Trophoblast cell (in vitro differentiated cells and primary cell): Measurements from ENCODE around the gene CELF1.
"Not testable (repeated sequence)": the region's sequence is repeated elsewhere in the genome, so short reads cannot be mapped to it uniquely, and the experiment has no call there.

Source experiments
- DNase-seq, 2 donors: peaks; one replicate each; pipeline ENCODE4 v3.0.0-alpha.2; 2016
- H2AFZ ChIP-seq: 2 replicates; pipeline ENCODE4 v1.6.1; 2013; ENCODE audit warnings: low read length, moderate library complexity, mild to moderate bottlenecking; ENCODE audit not compliant: insufficient read depth, poor library complexity
- H2AK5ac ChIP-seq: 2 replicates; pipeline ENCODE4 v1.6.1; 2013; ENCODE audit warnings: mild to moderate bottlenecking, low read length
- H2BK120ac ChIP-seq: 2 replicates; pipeline ENCODE4 v1.6.1; 2013; ENCODE audit warnings: low read length, mild to moderate bottlenecking, moderate library complexity; ENCODE audit not compliant: insufficient read depth, poor library complexity
- H2BK12ac ChIP-seq: 2 replicates; pipeline ENCODE4 v1.6.1; 2013; ENCODE audit warnings: mild to moderate bottlenecking, low read length, moderate library complexity
- H2BK5ac ChIP-seq: 2 replicates; pipeline ENCODE4 v1.6.1; 2013; ENCODE audit warnings: low read length, low read depth, moderate library complexity, mild to moderate bottlenecking; ENCODE audit not compliant: poor library complexity
- H3K14ac ChIP-seq: 2 replicates; pipeline ENCODE4 v1.6.1; 2013; ENCODE audit warnings: mild to moderate bottlenecking, low read length
- H3K18ac ChIP-seq: 2 replicates; pipeline ENCODE4 v1.6.1; 2013; ENCODE audit warnings: mild to moderate bottlenecking, low read length
- H3K23ac ChIP-seq: 2 replicates; pipeline ENCODE4 v1.6.1; 2013; ENCODE audit warnings: low read length
- H3K27ac ChIP-seq: 2 replicates; pipeline ENCODE4 v1.5.1; 2013; ENCODE audit warnings: low read depth, mild to moderate bottlenecking, inconsistent platforms, low read length, moderate library complexity
- H3K27me3 ChIP-seq: 2 replicates; pipeline ENCODE4 v1.6.1; 2013; ENCODE audit warnings: inconsistent platforms, mild to moderate bottlenecking, low read length, moderate library complexity; ENCODE audit not compliant: insufficient read depth
- H3K36me3 ChIP-seq, 2 experiments: 1 replicate in 1 of 2; 2 replicates in 1 of 2; pipeline ENCODE4 v1.6.1; 2013; ENCODE audit warnings: low read length in 2 of 2, mild to moderate bottlenecking in 2 of 2, moderate library complexity in 1 of 2; ENCODE audit not compliant: insufficient read depth in 2 of 2, control insufficient read depth in 1 of 2
- H3K4ac ChIP-seq: 2 replicates; pipeline ENCODE4 v1.6.1; 2013; ENCODE audit warnings: low read depth, mild to moderate bottlenecking, low read length, moderate library complexity
- H3K4me1 ChIP-seq, 2 experiments: 1 replicate in 1 of 2; 2 replicates in 1 of 2; pipeline ENCODE4 v1.6.1; 2013; ENCODE audit warnings: low read length in 2 of 2, mild to moderate bottlenecking in 2 of 2, moderate library complexity in 1 of 2; ENCODE audit not compliant: insufficient read depth in 2 of 2, control insufficient read depth in 1 of 2
- H3K4me2 ChIP-seq: 2 replicates; pipeline ENCODE4 v1.6.1; 2013; ENCODE audit warnings: inconsistent platforms, mild to moderate bottlenecking, low read length, moderate library complexity
- H3K4me3 ChIP-seq: 2 replicates; pipeline ENCODE4 v1.5.1; 2013; ENCODE audit warnings: mild to moderate bottlenecking, low read depth, low read length, inconsistent platforms
- H3K79me1 ChIP-seq: one replicate; pipeline ENCODE4 v1.6.1; 2013; ENCODE audit warnings: low read length
- H3K79me2 ChIP-seq: 2 replicates; pipeline ENCODE4 v1.6.1; 2013; ENCODE audit warnings: low read length, mild to moderate bottlenecking; ENCODE audit not compliant: control insufficient read depth, insufficient read depth, poor library complexity
- H3K9ac ChIP-seq: 2 replicates; pipeline ENCODE4 v1.6.1; 2013; ENCODE audit warnings: mild to moderate bottlenecking, low read length
- H3K9me3 ChIP-seq: 2 replicates; pipeline ENCODE4 v1.6.1; 2013; ENCODE audit warnings: low read depth, mild to moderate bottlenecking, control low read depth, inconsistent platforms, low read length; ENCODE audit not compliant: insufficient read depth
- H4K12ac ChIP-seq: 2 replicates; pipeline ENCODE4 v1.6.1; 2013; ENCODE audit warnings: low read depth, mild to moderate bottlenecking, low read length, moderate library complexity
- H4K8ac ChIP-seq: 2 replicates; pipeline ENCODE4 v1.6.1; 2013; ENCODE audit warnings: low read depth, mild to moderate bottlenecking, low read length, moderate library complexity
- H4K91ac ChIP-seq: one replicate; pipeline ENCODE4 v1.6.1; 2013; ENCODE audit warnings: low read depth, mild to moderate bottlenecking, low read length, moderate library complexity
- WGBS: extraction: QIAGEN DNeasy Blood & Tissue Kit; methylation state at CpG from one replicate; pipeline ENCODE4 v1.1.7; 2013; ENCODE audit warnings: missing lambda C conversion rate; ENCODE audit not compliant: insufficient read length, insufficient coverage; ENCODE audit errors: extremely low coverage; 5-methylcytosine and 5-hydroxymethylcytosine counted together

Gene CELF1

GRCh38 chr11:47566149-47566698 is 13.3 kb upstream of the CELF1 start:
- H3K9me3 ChIP-seq, result no peaks in the 10 kb centered on the region
- H4K8ac ChIP-seq, result peak overlapping the region; percentile 88
- H3K18ac ChIP-seq, result peak overlapping the region; percentile 92
- peaks cover 11% of the 10 kb centered on the region for H3K79me1 ChIP-seq
- H2BK12ac ChIP-seq, result no peak overlapping the region
- H2BK120ac ChIP-seq, result peak overlapping the region; percentile 12
- H3K23ac ChIP-seq, result no peak overlapping the region
- H3K36me3 ChIP-seq, result peaks cover 5 to 12% of the 10 kb centered on the region in 2 experiments
- no CpG with 5 or more reads among the region's 17 CpGs for WGBS
- peak overlapping the region; percentile 87 for H3K4me3 ChIP-seq
- H3K4ac ChIP-seq, result peak overlapping the region; percentile 77
- H2AFZ ChIP-seq, result no peak overlapping the region
- no peak overlapping the region for H2AK5ac ChIP-seq
- H3K9ac ChIP-seq, result peak overlapping the region; percentile 81
- H4K12ac ChIP-seq, result peak overlapping the region; percentile 73
- H2BK5ac ChIP-seq, result no peak overlapping the region
- H3K14ac ChIP-seq, result peak overlapping the region; percentile 73
- no peaks in the 10 kb centered on the region for H3K27me3 ChIP-seq
- H3K79me2 ChIP-seq, result peaks cover 12% of the 10 kb centered on the region
- H3K4me1 ChIP-seq, result peaks cover 0 to 4% of the 10 kb centered on the region in 2 experiments
- peak; percentile 32 to 55 for DNase-seq
- no peak overlapping the region for H3K27ac ChIP-seq
- peak overlapping the region; percentile 90 for H3K4me2 ChIP-seq
- peak overlapping the region; percentile 62 for H4K91ac ChIP-seq

GRCh38 chr11:47565340-47566148 is 12.6 kb upstream of the CELF1 start, which contains the start of gene PTPMT1:
TSS of gene PTPMT1 (plus strand) at chr11:47565599. CDS start at chr11:47565623, 24 bp downstream.
- Histone ChIP-seq H3K18ac (peak within 1 kb of the TSS; percentile 92), H2AK5ac (peak within 1 kb of the TSS; percentile 84), H4K91ac (peak within 1 kb of the TSS; percentile 89), H4K12ac (peak within 1 kb of the TSS; percentile 92), H2BK5ac (peak within 1 kb of the TSS; percentile 13), H2AFZ (peak within 1 kb of the TSS; percentile 82), H3K4me1 (peaks cover 0 to 4% of the 10 kb centered on the region in 2 experiments), H3K79me1 (peaks cover 11% of the 10 kb centered on the region), H3K4me2 (peak within 1 kb of the TSS; percentile 90), H3K36me3 (peaks cover 5 to 8% of the 10 kb centered on the region in 2 experiments), H3K4me3 (peak within 1 kb of the TSS; percentile 87), H2BK120ac (peak within 1 kb of the TSS; percentile 75), H3K4ac (peak within 1 kb of the TSS; percentile 77), H3K14ac (peak within 1 kb of the TSS; percentile 75), H3K27me3 (no peaks in the 10 kb centered on the region), H3K9ac (peak within 1 kb of the TSS; percentile 86), H3K27ac (peak within 1 kb of the TSS; percentile 14), H3K23ac (no peak within 1 kb of the TSS), H2BK12ac (no peak within 1 kb of the TSS), H4K8ac (peak within 1 kb of the TSS; percentile 91), H3K9me3 (no peaks in the 10 kb centered on the region), H3K79me2 (peaks cover 12% of the 10 kb centered on the region)
- no CpG with 5 or more reads among the region's 86 CpGs for WGBS
- peak; percentile 44 to 70 for DNase-seq

- Histone ChIP-seq H2AK5ac (peak overlapping the region; percentile 84), H2BK120ac (peak overlapping the region; percentile 53), H3K23ac (no peak overlapping the region), H3K36me3 (peaks cover 4 to 5% of the 10 kb centered on the region in 2 experiments), H3K4me3 (peak overlapping the region; percentile 87), H3K4me2 (peak overlapping the region; percentile 90), H3K14ac (peak overlapping the region; percentile 75), H2BK5ac (peak overlapping the region; percentile 1), H3K18ac (peak overlapping the region; percentile 71), H4K8ac (peak overlapping the region; percentile 91), H3K4ac (peak overlapping the region; percentile 68), H3K79me2 (peaks cover 12% of the 10 kb centered on the region), H3K4me1 (peaks cover 0 to 4% of the 10 kb centered on the region in 2 experiments), H3K9ac (peak overlapping the region; percentile 86), H2AFZ (peak overlapping the region; percentile 82), H3K27ac (no peak overlapping the region), H3K27me3 (no peaks in the 10 kb centered on the region), H3K79me1 (peaks cover 11% of the 10 kb centered on the region), H3K9me3 (no peaks in the 10 kb centered on the region), H2BK12ac (no peak overlapping the region), H4K91ac (peak overlapping the region; percentile 89), H4K12ac (peak overlapping the region; percentile 92)
- no CpG with 5 or more reads among the region's 11 CpGs for WGBS
- no peak for DNase-seq
Observed at GRCh38 chr11:47564933-47565339, 12.0 kb upstream of the CELF1 start.

GRCh38 chr11:47564366-47564765 is 11.4 kb upstream of the CELF1 start:
- H3K9me3 ChIP-seq, H4K91ac ChIP-seq, H3K36me3 ChIP-seq, H2BK12ac ChIP-seq, H2BK5ac ChIP-seq, H2AK5ac ChIP-seq, H3K18ac ChIP-seq, H2AFZ ChIP-seq, H3K27ac ChIP-seq, H3K4ac ChIP-seq, H3K27me3 ChIP-seq, H3K14ac ChIP-seq, DNase-seq, H3K4me1 ChIP-seq, H3K9ac ChIP-seq, H3K4me2 ChIP-seq, H4K8ac ChIP-seq, H3K4me3 ChIP-seq, H2BK120ac ChIP-seq, H4K12ac ChIP-seq, H3K23ac ChIP-seq: not testable (repeated sequence)
- H3K79me1 ChIP-seq, result peaks cover 11% of the 10 kb centered on the region
- H3K79me2 ChIP-seq, result peaks cover 12% of the 10 kb centered on the region
- WGBS, result no CpG with 5 or more reads among the region's 10 CpGs
